ENCODE data around the gene AMFR.
A peak's percentile ranks its signal among the peaks of the same experiment; 100 is the strongest.

Gene AMFR

GRCh38 chr16:56362057-56362655 lies 63.2 kb downstream of the AMFR start:
- no peak for DNase-seq

- no peak for DNase-seq
These were observed 65.0 kb downstream of the AMFR start for GRCh38 chr16:56360117-56361008.

GRCh38 chr16:56357765-56358322 lies 67.5 kb downstream of the AMFR start:
- no peak for DNase-seq

GRCh38 chr16:56357241-56357764 lies 68.0 kb downstream of the AMFR start:
- DNase-seq = no peak

DNA sequence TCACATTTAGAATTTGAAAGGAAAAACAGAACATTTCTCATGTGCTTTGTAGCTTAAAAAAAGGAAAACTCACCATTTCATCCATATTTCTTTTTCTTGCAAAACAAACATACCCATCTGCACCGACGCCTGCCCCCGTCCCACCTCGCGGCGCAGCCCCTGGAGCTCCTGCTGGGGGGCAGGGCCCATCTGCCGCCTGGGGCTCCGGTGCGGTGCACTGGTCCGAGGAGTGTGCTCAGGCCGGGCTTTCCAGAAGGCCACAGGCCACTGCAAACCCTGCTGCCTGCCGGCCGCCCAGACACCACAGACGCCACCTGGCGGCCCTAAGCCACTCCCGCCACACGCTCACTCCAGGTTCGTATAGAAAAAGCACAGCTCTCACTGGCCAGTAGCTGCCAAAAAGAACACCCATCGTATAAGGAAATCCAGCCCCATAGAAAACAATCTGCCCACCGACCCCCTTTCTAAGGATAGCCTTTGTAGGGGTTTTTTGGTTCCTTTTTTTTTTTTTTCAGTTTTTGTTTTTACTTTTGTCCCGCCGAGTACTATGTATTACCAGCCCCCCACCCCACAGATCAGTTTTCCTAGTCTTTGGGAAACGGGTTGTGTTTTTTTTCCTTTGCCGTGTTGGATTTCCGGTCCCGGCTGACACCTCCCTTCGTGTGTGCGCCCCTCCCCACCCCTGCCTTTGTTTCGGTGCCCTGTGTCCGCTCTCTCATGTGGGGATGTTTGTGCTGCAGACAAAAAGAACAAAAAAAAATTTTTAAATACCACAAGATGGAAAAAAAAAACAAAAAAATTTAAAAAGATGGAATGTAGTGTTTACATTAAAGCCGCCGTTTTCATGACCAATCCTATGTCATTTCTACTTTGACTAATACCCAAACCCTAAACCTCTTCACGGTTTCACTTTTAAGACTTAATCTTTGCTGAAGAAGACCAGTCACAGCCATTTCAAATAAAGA lies 68.8 kb downstream of the AMFR start:
- DNase-seq = peak; percentile 51

GRCh38 chr16:56355786-56356275 lies 69.5 kb downstream of the AMFR start:
- no peak for DNase-seq

- DNase-seq = no peak
These were observed 70.1 kb downstream of the AMFR start for GRCh38 chr16:56355221-56355620.

DNA sequence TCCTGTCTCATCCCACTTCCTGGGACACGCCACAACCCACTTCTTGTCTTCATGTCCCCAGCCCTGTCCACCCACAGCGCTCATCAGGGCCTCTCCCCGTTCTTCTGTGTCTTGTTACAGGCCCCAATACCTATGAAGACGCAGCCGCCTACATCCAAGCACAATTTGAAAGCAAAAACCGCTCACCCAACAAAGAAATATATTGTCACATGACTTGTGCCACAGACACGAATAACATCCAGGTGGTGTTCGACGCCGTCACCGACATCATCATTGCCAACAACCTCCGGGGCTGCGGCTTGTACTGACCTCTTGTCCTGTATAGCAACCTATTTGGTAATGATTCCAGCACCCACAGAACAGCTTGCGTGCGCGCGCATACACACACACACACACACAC lies 70.6 kb downstream of the AMFR start:
- no peak for DNase-seq

- DNase-seq = no peak
These were observed 71.3 kb downstream of the AMFR start for GRCh38 chr16:56354016-56354415.

DNA sequence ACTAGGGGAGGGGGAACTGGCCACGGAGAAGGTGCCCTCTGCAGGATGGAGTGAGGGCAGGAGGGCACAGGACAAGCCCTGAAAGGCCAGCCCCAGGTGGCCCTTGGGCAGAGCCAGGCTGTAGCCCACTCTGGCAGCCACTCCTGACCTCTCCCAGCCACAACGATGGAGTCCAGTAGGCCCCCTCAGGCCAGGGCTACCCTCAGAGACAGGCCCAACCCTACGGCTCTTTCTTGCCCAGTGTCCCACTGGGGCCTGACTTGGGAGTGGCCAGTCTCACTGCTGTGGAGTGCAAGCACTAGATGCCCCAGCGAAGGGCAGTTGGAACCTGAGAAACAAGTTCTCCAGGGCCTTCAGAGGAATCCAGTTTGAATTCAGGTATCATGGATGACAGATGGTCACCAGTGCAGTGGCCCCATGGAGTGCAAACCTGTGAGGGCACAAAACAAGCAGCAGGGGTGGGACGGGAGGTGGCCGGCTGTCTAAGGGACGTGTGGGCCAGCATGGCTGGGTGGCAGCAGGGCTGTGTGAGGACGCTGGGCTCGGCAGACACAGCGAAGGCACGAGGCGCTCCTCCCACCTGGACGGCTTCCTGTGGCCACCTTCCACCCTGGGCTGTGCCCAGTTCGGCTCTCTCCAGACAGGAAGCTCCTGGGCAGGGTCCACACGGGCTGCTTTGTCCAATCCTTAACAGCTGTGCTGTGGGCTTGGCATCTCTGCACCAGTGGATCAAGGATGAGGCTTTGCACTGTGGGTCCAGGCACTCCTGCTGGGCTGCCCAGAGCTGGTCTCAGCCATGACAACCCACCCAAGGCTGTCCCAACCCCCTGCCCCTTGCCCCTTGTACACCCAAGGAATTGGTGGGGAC lies 72.1 kb downstream of the AMFR start:
- DNase-seq = no peak

DNA sequence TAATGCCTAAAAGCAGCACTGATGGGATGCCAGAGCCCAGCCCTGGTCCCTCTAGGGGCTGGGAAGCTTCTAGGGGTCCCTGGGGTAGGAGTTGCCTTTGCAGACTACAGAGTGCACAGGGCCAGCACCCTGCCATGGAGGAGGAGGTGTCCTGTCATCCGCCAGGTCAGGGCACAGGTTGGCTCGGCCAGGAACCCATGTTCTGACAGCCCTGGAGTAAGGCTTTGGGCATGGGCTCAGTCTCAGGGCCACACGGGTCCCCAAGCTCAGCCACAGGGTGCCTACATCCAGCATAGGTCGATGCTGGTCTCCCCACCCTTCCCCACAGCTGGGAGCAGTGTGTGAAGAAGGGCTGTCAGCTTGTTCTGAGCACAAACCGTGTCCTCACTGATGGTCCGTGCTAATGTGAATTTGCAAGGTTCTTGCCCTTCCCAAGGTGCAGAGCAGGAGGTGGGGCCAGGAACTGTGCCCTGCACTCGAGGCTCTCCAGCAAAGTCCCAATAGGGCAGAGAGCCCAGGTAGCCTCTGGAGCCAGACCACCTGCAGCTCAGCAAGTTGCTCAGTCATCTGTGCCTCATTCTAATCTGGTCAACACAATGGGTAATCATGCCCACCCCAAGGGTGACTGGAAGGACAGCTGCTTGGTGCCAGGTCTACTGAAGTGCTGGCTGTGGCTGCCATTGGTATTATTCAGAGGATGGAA lies 72.8 kb downstream of the AMFR start:
- no peak for DNase-seq

DNA sequence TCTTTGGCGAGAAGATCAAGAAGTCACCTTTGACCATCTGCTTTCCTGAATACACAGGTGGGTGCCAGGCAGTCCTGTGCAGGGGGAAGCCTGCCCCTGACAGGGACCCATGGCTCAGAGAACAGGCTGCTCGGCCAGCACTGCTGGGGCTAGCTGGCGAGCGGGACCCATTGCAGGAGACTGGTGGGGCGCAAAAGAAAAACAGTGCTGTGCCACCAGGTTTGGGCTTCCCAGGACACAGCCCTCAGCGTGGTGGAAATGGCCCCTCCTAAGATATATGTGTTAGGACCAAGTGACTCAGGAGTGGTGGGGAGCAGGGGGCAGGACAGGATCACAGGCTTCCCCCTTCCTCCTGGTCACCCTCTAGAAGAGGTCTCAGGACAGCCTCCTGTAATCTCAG lies 73.9 kb downstream of the AMFR start:
- no peak for DNase-seq

GRCh38 chr16:56350491-56351405 lies 74.6 kb downstream of the AMFR start:
- DNase-seq = no peak

GRCh38 chr16:56349711-56350161 lies 75.6 kb downstream of the AMFR start:
- DNase-seq = no peak

- no peak for DNase-seq
These were observed 76.3 kb downstream of the AMFR start for GRCh38 chr16:56349086-56349415.

DNA sequence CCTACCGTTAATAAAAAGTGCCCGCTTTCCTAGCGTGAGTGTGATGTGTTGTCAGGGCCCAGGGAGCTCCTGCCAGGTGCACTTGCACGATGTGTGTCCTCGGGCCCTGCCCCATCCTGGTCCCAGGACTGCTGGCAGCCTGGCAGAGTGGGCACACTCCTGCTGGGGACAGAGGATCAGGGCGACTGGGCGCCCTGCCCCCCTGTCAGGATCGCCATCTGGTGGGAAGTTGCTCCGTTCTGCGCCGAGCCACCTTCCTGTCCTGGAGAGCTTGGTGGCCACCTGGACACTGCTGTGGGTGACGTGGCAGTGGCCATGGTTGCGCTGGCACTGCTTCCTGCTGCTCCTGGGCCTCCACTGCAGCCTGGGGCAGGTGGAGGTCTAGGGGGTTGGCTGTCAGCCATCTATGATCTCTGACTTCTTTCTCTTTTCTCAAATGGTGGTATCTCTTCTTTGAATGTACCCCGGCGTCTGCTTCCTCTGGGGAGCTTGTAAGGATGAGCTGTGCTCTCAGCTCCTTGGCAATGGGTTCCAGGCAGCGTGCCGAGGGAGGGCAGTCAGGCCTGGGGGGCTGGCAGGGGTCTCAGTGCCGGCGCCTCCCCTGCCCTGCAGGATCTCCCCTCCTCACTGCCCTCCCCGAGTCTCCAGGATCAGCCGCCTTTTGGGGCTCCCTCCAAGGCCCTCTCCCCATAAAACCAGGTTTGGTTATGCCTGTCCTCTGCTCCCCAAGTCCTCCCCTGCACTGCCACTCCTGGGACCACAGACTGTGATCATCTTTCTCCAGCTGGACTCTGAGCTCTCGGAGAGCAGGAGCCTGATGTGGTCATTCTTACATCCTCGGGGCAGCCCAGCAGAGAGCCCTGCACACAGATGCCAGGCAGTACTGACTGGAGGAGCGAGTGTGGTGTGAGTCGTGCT lies 76.9 kb downstream of the AMFR start:
- DNase-seq = no peak

DNA sequence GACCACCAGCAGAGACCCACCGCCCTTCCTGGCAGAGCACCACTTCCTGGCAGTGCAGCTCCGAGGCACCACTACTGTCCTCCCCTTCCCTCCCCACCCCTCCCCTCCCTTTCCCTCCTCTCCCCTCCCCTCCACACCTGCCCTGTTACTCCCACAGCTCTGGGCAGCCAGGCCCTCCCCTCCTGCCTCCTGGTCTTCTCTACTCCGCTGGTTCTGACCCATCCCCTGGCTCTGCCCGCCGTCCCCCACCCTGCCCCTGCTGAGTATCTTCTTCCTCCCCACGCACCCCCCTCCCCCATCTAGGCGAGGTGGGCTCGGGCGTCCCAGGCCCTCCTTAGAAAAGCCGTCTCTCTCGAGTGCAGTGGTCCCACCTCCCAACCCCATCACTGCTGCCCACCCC lies 77.7 kb downstream of the AMFR start:
- no peak for DNase-seq

GRCh38 chr16:56347166-56347565 lies 78.2 kb downstream of the AMFR start:
- DNase-seq = no peak

Data from activated CD4-positive, alpha-beta T cell treated with anti-CD3 and anti-CD28 coated beads, Interleukin-2, amount 50 U/mL, for 1 hour (primary cell).